Caco-2 (cell line): ENCODE results near the gene LTBP1. TPM values are rescaled to one million over a fixed set of nuclear protein-coding genes. Genes with fewer than 3 reads are reported as not detected.

ENCODE experiments used
- BruUV-seq: library from RNA; stranded (reverse); fragments of 400-500 nt; replicated peaks from 2 replicates; lab custom pipeline; 2021; lab: Mats Ljungman, UMichigan
- CTCF ChIA-PET: fragments of 300-600 bp; sonication (Branson Sonifier 250); formaldehyde crosslinking; loops from one replicate; lab custom pipeline; 2022; ENCODE audit warnings: antibody characterized with exemption; lab: Charles Lee
- POLR2A ChIA-PET: fragments of 300-600 bp; sonication (Branson Sonifier 250); formaldehyde crosslinking; loops from one replicate; lab custom pipeline; 2022; ENCODE audit warnings: antibody characterized with exemption; lab: Charles Lee
- DNase-seq, 2 experiments: peaks; one replicate each; pipeline versions ENCODE4 v3.0.0 to v3.0.0-alpha.2; 2020 to 2022
- H3K27me3 ChIP-seq: replicated peaks from 2 replicates; pipeline ENCODE4 v1.6.0; 2011; ENCODE audit warnings: low read length; ENCODE audit not compliant: control insufficient read depth, insufficient read depth
- H3K36me3 ChIP-seq: 2 replicates; pipeline ENCODE4 v1.5.1; 2011; ENCODE audit warnings: low read length; ENCODE audit not compliant: control insufficient read depth, insufficient read depth
- H3K4me1 ChIP-seq: fragments of 250-450 bp; sonication (Bioruptor Pico); 2 replicates; pipeline ENCODE4 v1.5.1; 2020; ENCODE audit warnings: mild to moderate bottlenecking
- H3K4me3 ChIP-seq: 2 replicates; pipeline ENCODE4 v1.5.1; 2011; ENCODE audit warnings: low read depth, mild to moderate bottlenecking, control low read depth, low read length
- H3K9me3 ChIP-seq: fragments of 250-450 bp; sonication (Bioruptor Pico); 2 replicates; pipeline ENCODE4 v1.5.1; 2020; ENCODE audit warnings: mild to moderate bottlenecking, moderate library complexity
- H3K27ac Mint-ChIP-seq: one replicate; pipeline ENCODE4 v1.8.0; 2022; ENCODE audit warnings: mixed read lengths; ENCODE audit not compliant: unreplicated experiment
- H3K27me3 Mint-ChIP-seq: one replicate; pipeline ENCODE4 v1.8.0; 2022; ENCODE audit warnings: mixed read lengths; ENCODE audit not compliant: insufficient read depth, unreplicated experiment
- H3K36me3 Mint-ChIP-seq: one replicate; pipeline ENCODE4 v1.8.0; 2022; ENCODE audit warnings: mild to moderate bottlenecking, mixed read lengths; ENCODE audit not compliant: insufficient read depth, unreplicated experiment
- H3K4me1 Mint-ChIP-seq: one replicate; pipeline ENCODE4 v1.8.0; 2022; ENCODE audit warnings: low read depth, mixed read lengths; ENCODE audit not compliant: unreplicated experiment
- H3K4me3 Mint-ChIP-seq: one replicate; pipeline ENCODE4 v1.8.0; 2022; ENCODE audit warnings: mild to moderate bottlenecking, moderate library complexity, mixed read lengths; ENCODE audit not compliant: unreplicated experiment
- H3K9me3 Mint-ChIP-seq: one replicate; pipeline ENCODE4 v1.8.0; 2022; ENCODE audit warnings: mixed read lengths; ENCODE audit not compliant: unreplicated experiment
- CTCF ChIP-seq, 2 experiments: fragments of 200-600 bp in 1 of 2; IDR thresholded peaks; 1 replicate in 1 of 2; 2 replicates in 1 of 2; pipeline versions ENCODE4 v1.5.1 to v1.8.0; 2011 to 2022; ENCODE audit warnings: antibody characterized with exemption in 1 of 2, control low read depth in 1 of 2, inconsistent platforms in 1 of 2, low read depth in 1 of 2, low read length in 1 of 2, mild to moderate bottlenecking in 1 of 2, moderate library complexity in 1 of 2; ENCODE audit not compliant: insufficient read depth in 1 of 2, severe bottlenecking in 1 of 2, unreplicated experiment in 1 of 2
- intact Hi-C: fragments of 100-400 bp; cut with micrococcal nuclease; formaldehyde crosslinking; loops from one replicate; pipeline ENCODE4 v1.10.0; 2022; ENCODE audit not compliant: unreplicated experiment
- total RNA-seq: library from RNA; stranded (reverse); gene quantifications from 2 replicates; pipeline ENCODE4 v1.2.3, GENCODE V29; 2022

The LTBP1 gene
- total RNA-seq, 1 experiment from 2014 or later, result 64.2 TPM

- POLR2A ChIA-PET, result no interaction called here
- Mint-ChIP-seq H3K27ac (no peak overlapping the region), H3K27me3 (no peaks in the 10 kb centered on the region), H3K4me1 (no peaks in the 10 kb centered on the region), H3K4me3 (no peak overlapping the region), H3K9me3 (no peaks in the 10 kb centered on the region), H3K36me3 (peaks cover 5% of the 10 kb centered on the region)
- no peak for TF ChIP-seq CTCF (IDR thresholded peaks at IDR 0.05; ENCODE audit: insufficient read depth in 1 of 2, low read depth in 1 of 2, low read length in 1 of 2, severe bottlenecking in 1 of 2, unreplicated experiment in 1 of 2)
- CTCF ChIA-PET, result no interaction called here
- Histone ChIP-seq H3K4me3 (no peak overlapping the region), H3K4me1 (0 out of 2 replicates have a peak, but pooled peaks cover 5% of the 10 kb centered on the region), H3K36me3 (no peaks in the 10 kb centered on the region), H3K27me3 (no peaks in the 10 kb centered on the region), H3K9me3 (no peaks in the 10 kb centered on the region)
- DNase-seq, result no peak
- BruUV-seq, result no TSS peak
- intact Hi-C loops, result no loop called here
Observed at GRCh38 chr2:33181466-33181865, 234.7 kb downstream of the LTBP1 start.

- H3K4me3 Mint-ChIP-seq, result no peak overlapping the region
- no peaks in the 10 kb centered on the region for H3K36me3 Mint-ChIP-seq
- H3K36me3 ChIP-seq, result no peaks in the 10 kb centered on the region
- no peaks in the 10 kb centered on the region for H3K9me3 ChIP-seq
- no peaks in the 10 kb centered on the region for H3K4me1 Mint-ChIP-seq
- BruUV-seq, result no TSS peak
- no peak for DNase-seq
- TF ChIP-seq CTCF (IDR thresholded peaks at IDR 0.05; ENCODE audit: insufficient read depth in 1 of 2, low read depth in 1 of 2, low read length in 1 of 2, severe bottlenecking in 1 of 2, unreplicated experiment in 1 of 2), result no peak
- no peak overlapping the region for H3K4me3 ChIP-seq
- intact Hi-C loops, result no loop called here
- ChIA-PET CTCF (no interaction called here), POLR2A (no interaction called here)
- 0 out of 2 replicates have a peak, but pooled peaks cover 5% of the 10 kb centered on the region for H3K4me1 ChIP-seq
- H3K9me3 Mint-ChIP-seq, result no peaks in the 10 kb centered on the region
- H3K27ac Mint-ChIP-seq, result no peak overlapping the region
- H3K27me3 Mint-ChIP-seq, result no peaks in the 10 kb centered on the region
- no peaks in the 10 kb centered on the region for H3K27me3 ChIP-seq
Observed at GRCh38 chr2:33184041-33184440, 237.3 kb downstream of the LTBP1 start.

GRCh38 chr2:33186937-33187336 lies 240.2 kb downstream of the LTBP1 start:
- no peaks in the 10 kb centered on the region for H3K36me3 Mint-ChIP-seq
- Histone ChIP-seq H3K9me3 (no peaks in the 10 kb centered on the region), H3K27me3 (no peaks in the 10 kb centered on the region), H3K36me3 (no peaks in the 10 kb centered on the region), H3K4me3 (no peak overlapping the region), H3K4me1 (peaks cover 16% of the 10 kb centered on the region)
- no peak overlapping the region for H3K4me3 Mint-ChIP-seq
- DNase-seq, result no peak
- no peaks in the 10 kb centered on the region for H3K27me3 Mint-ChIP-seq
- ChIA-PET CTCF (no interaction called here), POLR2A (no interaction called here)
- intact Hi-C loops, result no loop called here
- TF ChIP-seq CTCF (IDR thresholded peaks at IDR 0.05; ENCODE audit: insufficient read depth in 1 of 2, low read depth in 1 of 2, low read length in 1 of 2, severe bottlenecking in 1 of 2, unreplicated experiment in 1 of 2), result no peak
- no TSS peak for BruUV-seq
- no peaks in the 10 kb centered on the region for H3K9me3 Mint-ChIP-seq
- H3K4me1 Mint-ChIP-seq, result peaks cover 11% of the 10 kb centered on the region
- no peak overlapping the region for H3K27ac Mint-ChIP-seq
